ELF-1 (cell line): Measurements from ENCODE around the gene ARHGAP27.

ENCODE experiments used
- DNase-seq: peaks from one replicate; pipeline ENCODE4 v3.0.0-alpha.2; 2016; ENCODE audit warnings: low read depth, low spot score

Gene ARHGAP27

GRCh38 chr17:45430738-45431530 is 1.7 kb downstream of the ARHGAP27 start:
- peak; percentile 73 for DNase-seq

DNA sequence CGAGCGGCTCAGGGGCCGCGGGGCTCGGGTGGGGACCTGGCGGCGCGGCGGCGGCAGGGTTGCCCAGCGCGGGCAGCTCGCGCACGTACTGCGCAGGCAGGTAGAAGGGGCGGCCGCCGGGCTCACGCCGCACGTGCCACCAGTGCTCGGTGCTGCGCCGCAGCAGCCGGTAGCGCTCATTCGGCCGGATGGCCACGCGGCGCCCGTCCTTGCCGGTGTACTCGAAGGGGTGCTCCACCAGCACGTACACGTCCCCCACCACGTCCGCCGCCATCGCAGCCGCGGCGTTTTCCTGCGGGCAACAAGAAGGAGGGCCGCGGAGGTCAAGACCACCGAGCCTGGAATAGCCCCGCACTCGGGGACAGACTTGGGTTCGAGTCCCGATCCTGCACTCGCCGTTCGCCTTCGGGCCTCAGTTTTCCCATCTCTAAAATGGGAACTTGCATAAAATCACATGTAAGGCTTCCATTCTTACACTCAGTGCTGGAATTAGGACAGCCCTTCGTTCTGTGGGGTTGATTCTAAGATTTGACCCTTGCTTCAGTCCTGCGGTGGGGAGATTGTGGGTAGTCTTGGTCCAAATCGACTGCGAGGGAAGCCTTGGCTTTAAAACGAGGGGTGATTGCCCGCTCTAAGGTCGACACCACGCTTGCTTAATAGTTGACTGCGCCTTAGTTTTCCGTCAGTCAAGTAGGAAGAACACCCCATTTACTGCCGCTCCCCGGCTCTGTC is 2.5 kb downstream of the ARHGAP27 start:
- peak; percentile 41 for DNase-seq

GRCh38 chr17:45429339-45430005 is 3.2 kb downstream of the ARHGAP27 start:
- peak; percentile 64 for DNase-seq

DNA sequence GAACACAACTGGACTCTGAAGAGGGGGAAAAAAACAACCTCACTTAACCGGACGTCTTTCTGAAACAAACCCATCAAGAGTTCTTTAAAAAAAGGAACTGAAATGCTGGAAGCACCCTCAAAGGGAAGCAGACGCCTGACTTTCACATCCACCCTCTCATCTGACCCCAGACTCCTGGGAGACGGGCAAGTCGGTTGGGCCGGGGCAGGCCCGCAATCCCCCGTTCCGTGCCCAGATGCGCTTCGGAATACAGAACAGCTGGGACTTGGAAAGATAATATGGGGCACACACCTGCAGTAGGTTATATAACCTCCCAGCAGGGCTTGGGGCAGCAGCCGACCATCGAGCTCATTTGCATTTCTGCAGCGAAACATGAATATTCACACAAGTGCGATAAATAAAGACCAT is 3.7 kb downstream of the ARHGAP27 start:
- no peak for DNase-seq

DNA sequence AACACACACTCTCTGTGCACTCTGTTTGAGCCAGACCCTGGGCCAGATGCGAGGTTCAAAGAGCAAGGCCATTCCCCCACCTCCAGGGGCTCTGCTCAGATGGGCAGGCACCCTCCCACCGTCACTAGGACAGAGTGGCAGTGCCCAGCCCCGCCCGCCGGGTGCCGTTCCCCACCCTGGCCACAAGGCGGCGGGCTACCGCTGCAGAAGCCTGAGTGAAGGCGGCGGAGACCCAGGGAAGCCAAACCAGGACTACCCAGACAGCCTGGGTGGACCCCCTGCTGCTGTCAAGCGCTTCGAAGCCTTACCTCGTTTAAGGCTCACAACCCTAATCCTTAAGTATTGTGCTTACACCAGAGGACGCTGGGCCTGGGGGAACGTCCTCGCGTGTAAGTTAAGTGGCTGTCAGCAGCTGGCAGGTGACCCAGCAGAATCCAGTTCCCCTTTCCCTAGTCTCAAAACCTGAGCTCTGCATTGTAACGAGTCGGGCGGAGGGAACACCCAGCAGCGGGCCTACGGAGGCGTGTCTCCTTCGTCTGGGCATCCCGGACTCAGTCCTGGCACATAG is 4.5 kb downstream of the ARHGAP27 start:
- DNase-seq, result peak; percentile 91

DNA sequence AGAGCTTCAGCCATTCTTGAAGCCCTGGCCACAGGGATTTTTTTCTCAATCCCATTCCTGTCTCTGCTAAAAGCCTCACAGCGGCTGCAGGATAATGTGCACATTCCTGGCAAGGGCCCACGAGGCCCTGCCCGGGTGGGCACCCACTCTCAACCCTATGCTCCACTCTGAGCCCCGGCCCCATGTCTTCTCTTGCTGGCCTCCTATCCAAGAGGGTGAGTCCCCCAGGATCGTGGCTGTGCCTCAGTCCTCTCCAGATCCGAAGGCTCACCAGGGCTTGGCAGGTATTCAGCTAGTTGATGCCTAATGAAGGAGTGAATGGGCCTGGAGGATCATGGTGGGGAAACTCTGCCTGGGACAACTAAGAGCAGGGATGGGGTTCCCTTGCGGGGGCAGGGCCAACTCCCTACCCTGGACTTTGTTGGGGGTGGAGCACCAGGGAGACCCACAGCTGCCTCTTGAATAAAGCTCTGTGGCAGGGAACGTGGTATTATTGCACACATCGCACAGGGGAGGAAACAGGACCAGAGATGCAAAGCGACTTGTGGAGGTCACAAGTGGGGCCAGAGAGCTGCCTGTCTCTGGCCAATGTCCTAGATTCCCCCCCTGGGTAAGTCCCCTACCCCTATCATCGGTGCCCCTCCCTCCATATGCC is 5.4 kb downstream of the ARHGAP27 start:
- peak; percentile 1 for DNase-seq

DNA sequence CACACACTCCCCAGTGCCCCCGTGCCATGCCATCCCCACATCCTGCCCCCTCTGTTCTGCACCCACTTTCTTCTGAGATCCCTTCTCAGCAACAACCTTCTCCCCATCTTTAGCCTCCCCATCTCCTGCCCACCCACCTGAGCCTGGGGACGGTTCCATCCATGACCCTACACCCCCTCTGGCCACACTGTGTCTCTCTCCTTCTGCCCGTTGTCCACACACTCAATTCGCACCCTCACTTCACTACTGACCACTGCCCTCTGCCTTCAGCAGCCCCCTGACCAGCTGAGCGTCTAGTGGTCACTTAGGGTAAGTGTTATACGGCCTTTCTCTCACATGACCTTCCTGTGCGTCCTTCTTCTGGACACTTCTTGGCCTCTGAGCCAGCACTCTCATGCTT is 6.1 kb downstream of the ARHGAP27 start:
- no peak for DNase-seq

GRCh38 chr17:45425984-45426413 is 6.7 kb downstream of the ARHGAP27 start:
- no peak for DNase-seq

DNA sequence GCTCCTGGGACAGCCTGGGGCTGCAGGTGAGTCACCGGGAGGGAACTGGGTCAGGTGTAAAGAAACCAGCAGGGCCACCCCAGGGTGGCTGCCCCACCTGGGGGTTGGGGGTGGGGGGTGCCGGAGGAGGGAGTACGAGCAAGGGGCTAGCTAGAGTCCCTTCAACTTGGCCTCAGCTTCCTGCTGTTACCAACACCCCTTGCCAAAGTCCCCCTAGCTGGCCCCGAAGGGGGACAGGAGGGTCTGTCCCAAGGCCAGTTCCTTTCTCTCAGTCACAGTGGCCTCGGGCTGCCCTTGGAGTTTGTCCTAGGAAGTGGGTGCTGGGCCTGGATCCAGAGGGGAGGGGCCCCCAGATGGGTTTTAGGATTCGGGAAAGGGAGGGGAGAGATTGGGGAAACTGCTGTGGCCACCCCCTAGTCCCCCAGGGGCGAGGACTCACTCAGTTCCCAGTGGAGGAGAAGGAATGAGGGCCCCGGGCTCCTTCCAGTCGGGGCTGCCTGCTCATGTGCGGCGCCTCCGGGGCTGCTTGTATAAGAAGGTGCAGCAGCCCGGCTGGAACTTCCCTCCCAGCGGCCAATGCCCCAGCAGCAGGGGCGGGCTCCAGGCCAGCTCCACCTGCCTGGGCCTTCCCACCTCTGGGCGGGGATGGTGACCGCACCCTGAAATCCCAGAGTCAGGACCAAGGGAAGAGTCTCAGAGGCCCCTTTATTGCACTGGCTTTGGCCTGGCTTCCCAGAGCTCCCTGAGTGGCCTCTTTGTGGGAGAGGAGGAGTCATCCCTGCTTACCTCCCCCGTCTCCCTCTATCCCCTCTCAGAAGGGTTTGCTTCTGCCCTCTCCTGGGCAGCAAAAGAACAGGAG is 7.3 kb downstream of the ARHGAP27 start:
- peak; percentile 92 for DNase-seq

DNA sequence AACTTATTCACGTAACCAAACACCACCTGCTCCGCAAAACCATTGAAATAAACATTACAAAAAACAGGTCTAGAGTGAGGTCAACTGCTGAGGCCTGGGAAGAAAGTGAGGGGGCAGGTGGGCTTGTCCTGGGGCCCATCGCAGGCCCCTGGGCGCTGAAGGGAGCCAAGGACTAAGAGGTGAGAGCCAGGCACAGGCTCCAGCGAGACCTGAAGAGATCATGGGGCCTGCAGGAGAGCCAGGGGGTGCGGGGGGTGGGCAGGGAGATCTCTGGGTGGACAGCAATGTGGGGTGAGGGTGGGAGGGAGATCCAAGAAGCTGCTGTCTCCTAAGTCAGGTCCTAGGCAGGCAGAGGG is 7.9 kb downstream of the ARHGAP27 start:
- DNase-seq, result no peak

GRCh38 chr17:45423975-45424335 is 8.7 kb downstream of the ARHGAP27 start:
- no peak for DNase-seq

GRCh38 chr17:45423304-45423974 is 9.2 kb downstream of the ARHGAP27 start:
- no peak for DNase-seq

DNA sequence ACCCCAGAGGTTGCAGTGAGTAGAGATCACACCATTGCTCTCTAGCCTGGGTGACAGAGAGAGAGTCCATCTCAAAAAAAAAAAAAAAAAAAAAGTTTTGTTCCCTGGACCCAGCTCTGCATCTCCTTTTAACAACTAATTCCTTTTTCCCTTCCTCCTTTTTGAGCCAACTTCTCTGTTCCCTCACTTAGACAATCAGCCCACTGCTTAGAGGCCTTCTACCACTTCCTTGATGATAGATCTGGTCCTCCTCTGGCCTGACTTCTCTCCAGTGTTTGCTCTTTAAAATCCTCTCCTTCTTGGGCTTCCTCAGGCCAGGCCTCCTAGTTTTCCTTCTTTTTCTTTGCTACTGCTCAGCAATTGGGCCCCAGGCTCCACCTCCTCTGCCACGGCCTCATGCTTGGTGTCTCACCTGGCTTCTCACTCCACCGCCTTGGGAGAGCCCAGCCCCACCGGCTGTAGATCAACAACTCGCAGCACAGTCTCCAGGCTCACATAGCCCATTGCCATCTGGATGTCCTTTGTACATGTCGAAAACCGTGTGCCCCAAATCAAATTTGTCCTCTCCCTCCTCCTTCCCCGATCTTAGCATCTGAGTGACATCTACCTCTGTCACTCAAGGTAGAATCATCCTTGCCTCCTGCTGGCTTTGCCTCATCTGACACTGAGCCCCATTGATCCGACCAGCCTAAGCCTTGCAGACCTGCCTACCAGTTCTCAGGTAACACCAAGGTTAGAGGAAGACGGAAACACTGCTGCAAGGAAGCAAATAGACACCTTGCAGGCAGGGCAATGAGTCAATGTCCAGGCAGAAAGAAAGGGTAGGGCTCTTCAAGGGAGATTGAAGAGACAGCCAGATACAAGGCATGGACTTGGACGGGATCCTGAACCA is 17.4 kb downstream of the ARHGAP27 start:
- no peak for DNase-seq

- DNase-seq, result no peak
Measured at GRCh38 chr17:45413498-45413923, 19.2 kb downstream of the ARHGAP27 start.

DNA sequence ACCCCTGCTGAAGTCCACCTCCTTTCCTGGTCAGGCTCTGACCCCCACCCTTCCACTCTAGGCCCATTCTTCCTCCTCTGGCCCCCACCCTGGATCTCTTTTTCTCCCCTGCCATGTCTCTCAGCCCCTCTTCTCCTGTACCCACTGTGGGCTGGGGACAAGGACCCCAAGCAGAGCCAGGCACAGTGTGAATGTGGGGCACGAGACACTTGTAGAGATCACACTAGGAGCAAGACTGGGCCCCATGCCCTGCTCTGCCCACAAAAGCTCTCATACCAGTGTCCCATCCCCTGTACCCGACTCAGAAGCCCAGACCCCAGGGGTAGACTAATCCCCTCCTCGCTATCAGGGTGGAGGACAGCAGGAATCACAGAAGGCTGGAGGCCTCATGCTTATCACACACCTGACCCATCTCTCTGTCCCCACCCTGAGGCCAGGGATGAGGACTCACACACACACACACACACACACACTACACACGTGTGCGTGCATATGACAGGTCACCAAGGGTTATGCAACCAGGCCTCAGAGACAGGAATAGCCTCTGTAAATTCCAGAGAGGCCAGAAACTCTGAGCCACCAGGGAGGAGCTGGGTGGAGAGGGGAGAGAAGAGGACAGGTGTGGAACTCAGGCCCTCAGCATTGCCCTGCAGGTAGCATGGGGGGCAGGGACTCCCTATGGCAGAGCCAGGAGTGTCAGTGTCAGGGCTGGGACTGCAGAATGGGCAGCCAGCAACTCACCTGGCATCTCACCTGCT is 21.1 kb downstream of the ARHGAP27 start:
- DNase-seq, result no peak

- DNase-seq, result no peak
Measured at GRCh38 chr17:45410144-45411091, 22.3 kb downstream of the ARHGAP27 start.

DNA sequence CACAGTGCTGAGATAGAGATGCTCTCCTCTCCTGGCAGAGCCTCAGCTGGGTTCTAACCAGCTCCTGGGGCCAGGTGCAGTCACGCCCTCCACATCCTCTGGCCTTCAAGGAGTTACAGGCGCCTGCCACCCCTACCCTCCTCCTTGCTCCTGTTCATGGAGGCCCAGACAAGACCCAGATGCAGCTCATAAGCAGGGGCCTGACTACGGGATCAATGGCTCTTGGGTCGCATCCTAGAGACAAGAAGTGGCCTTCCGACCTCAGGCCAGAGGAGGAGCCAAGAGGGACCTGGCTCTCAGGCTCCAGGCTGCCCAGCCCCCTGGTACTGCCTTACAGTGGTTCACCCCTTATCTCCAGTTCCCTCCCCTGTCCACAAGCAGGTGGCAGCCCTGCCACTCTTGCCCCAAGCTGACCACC is 23.0 kb downstream of the ARHGAP27 start:
- DNase-seq, result no peak
